Loucy (cell line): ENCODE results near the gene OR2D2.

Source experiments
- H2AFZ ChIP-seq: fragments of 200-600 bp; sonication (generic); 2 replicates; pipeline ENCODE4 v1.6.0; 2016; ENCODE audit warnings: antibody characterized with exemption, mild to moderate bottlenecking, low read length, moderate library complexity
- H3F3A ChIP-seq: fragments of 200-600 bp; 2 replicates; pipeline ENCODE4 v1.6.0; 2016; ENCODE audit warnings: antibody characterized with exemption, low read depth, mild to moderate bottlenecking
- H3K27me3 ChIP-seq: fragments of 200-600 bp; sonication (generic); 2 replicates; pipeline ENCODE4 v1.6.1; 2014; ENCODE audit warnings: low read length, mild to moderate bottlenecking; ENCODE audit not compliant: insufficient read depth, poor library complexity, severe bottlenecking
- H3K36me3 ChIP-seq: fragments of 200-600 bp; sonication (generic); 2 replicates; pipeline ENCODE4 v1.6.1; 2016; ENCODE audit warnings: low read length; ENCODE audit not compliant: insufficient read depth
- H3K4me1 ChIP-seq: fragments of 200-600 bp; sonication (generic); 2 replicates; pipeline ENCODE4 v1.5.1; 2014; ENCODE audit warnings: low read length, mild to moderate bottlenecking; ENCODE audit not compliant: insufficient read depth, poor library complexity, severe bottlenecking
- H3K4me2 ChIP-seq: fragments of 200-600 bp; sonication (generic); 2 replicates; pipeline ENCODE4 v1.6.0; 2014; ENCODE audit warnings: antibody characterized with exemption, low read length, low read depth, mild to moderate bottlenecking; ENCODE audit not compliant: poor library complexity, severe bottlenecking
- H3K4me3 ChIP-seq: fragments of 200-600 bp; sonication (generic); 2 replicates; pipeline ENCODE4 v1.5.1; 2014; ENCODE audit warnings: low read length, mild to moderate bottlenecking, mixed read lengths; ENCODE audit not compliant: poor library complexity, severe bottlenecking
- H3K79me2 ChIP-seq: fragments of 200-600 bp; sonication (generic); 2 replicates; pipeline ENCODE4 v1.6.1; 2014; ENCODE audit warnings: low read length; ENCODE audit not compliant: insufficient read depth
- H3K9ac ChIP-seq: fragments of 200-600 bp; sonication (generic); 2 replicates; pipeline ENCODE4 v1.6.0; 2014; ENCODE audit warnings: mild to moderate bottlenecking, low read depth, low read length, moderate library complexity; ENCODE audit not compliant: poor library complexity, severe bottlenecking
- H3K9me2 ChIP-seq: fragments of 200-600 bp; sonication (generic); replicated peaks from 2 replicates; pipeline ENCODE4 v1.6.1; 2016; ENCODE audit warnings: low read depth, low read length, mixed read lengths
- H3K9me3 ChIP-seq: fragments of 200-600 bp; sonication (generic); 2 replicates; pipeline ENCODE4 v1.6.1; 2014; ENCODE audit warnings: mild to moderate bottlenecking, antibody characterized with exemption, low read length, low read depth; ENCODE audit not compliant: insufficient read depth
- H4K20me1 ChIP-seq: fragments of 200-600 bp; sonication (generic); 2 replicates; pipeline ENCODE4 v1.6.0; 2014; ENCODE audit warnings: antibody characterized with exemption, low read length, mild to moderate bottlenecking; ENCODE audit not compliant: insufficient read depth, poor library complexity, severe bottlenecking
- CTCF ChIP-seq: fragments of 200-600 bp; sonication (generic); conservative IDR thresholded peaks from 2 replicates; pipeline ENCODE4 v1.5.1; 2014; ENCODE audit warnings: mild to moderate bottlenecking, antibody characterized with exemption, low read length
- EZH2phosphoT487 ChIP-seq: fragments of 200-600 bp; IDR thresholded peaks from 2 replicates; pipeline ENCODE4 v1.6.1; 2018; ENCODE audit warnings: antibody characterized with exemption, mild to moderate bottlenecking, moderate library complexity, borderline replicate concordance

The OR2D2 gene

DNA sequence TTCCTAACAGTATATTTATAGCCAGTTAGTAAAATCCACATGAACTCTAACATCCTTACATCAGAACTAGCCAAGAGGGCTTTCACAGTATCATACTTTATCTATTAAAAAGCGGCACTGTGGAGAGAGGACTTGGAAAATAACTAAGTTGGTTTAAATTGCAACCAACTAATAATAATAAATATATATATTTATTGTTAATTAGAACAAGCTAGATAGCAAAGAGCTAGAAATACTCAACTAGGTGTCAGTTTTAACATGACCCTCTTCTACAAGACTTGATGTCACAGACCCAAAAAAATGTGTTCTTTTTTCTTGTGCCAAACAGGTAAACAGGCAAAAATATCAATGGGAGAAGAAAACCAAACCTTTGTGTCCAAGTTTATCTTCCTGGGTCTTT is 28.4 kb upstream of the OR2D2 start, which contains the start of gene OR2D3:
Gene OR2D3, plus strand, starts transcription at position 301 of the 400 bp plus-strand sequence. Its CDS starts 0 bp downstream, at position 301.
- Histone ChIP-seq H2AFZ (no peak within 1 kb of the TSS), H3K4me1 (no peaks in the 10 kb centered on the region), H3K4me3 (no peak within 1 kb of the TSS), H3K9me2 (no peaks in the 10 kb centered on the region), H3K4me2 (no peak within 1 kb of the TSS), H3K79me2 (no peaks in the 10 kb centered on the region), H4K20me1 (no peaks in the 10 kb centered on the region), H3K9me3 (no peaks in the 10 kb centered on the region), H3K27me3 (no peaks in the 10 kb centered on the region), H3F3A (no peaks in the 10 kb centered on the region), H3K36me3 (no peaks in the 10 kb centered on the region), H3K9ac (no peak within 1 kb of the TSS)
- no peak for TF ChIP-seq CTCF
- TF ChIP-seq EZH2phosphoT487: no peak

DNA sequence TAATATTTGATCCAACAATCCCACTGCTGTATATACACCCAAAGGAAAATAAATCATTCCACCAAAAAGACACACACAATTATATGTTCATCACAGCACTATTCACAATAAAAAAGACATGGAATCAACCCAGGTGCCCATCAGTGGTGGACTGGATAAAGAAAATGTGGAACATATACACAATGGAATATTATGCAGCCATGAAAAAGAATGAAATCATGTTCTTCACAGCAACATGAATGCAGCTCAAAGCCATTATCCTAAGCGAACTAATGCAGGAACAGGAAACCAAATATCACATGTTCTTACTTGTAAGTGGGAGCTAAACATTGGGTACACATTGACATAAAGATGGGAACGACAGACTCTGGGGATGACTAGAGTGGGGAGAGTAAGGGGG is 27.4 kb upstream of the OR2D2 start:
- TF ChIP-seq CTCF: no peak
- TF ChIP-seq EZH2phosphoT487: no peak
- Histone ChIP-seq H3K79me2 (no peaks in the 10 kb centered on the region), H3F3A (no peaks in the 10 kb centered on the region), H3K4me3 (no peak overlapping the region), H3K9me2 (no peaks in the 10 kb centered on the region), H4K20me1 (no peaks in the 10 kb centered on the region), H3K9me3 (no peaks in the 10 kb centered on the region), H3K4me2 (no peak overlapping the region), H3K36me3 (no peaks in the 10 kb centered on the region), H3K4me1 (no peaks in the 10 kb centered on the region), H3K9ac (no peak overlapping the region), H2AFZ (no peak overlapping the region), H3K27me3 (no peaks in the 10 kb centered on the region)

DNA sequence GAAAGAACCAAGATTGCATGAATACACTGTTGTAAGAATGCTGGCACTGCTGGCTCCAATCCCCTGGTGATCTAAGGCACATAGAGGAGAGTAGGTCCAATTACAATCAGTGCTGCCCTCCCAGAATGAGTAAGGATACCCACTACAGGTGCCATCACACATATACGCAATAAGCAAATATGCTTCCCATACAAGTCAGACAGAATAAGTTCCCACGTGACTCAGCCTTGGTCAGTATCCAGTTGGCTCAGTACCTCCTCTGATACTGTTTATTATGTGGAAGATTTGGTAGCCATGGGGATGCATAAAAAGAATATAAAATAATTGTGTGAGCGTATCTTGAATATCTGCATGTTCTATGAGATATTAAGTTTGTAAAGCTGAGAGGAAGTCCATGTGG is 19.6 kb upstream of the OR2D2 start:
- H3K9ac ChIP-seq: no peak overlapping the region
- no peaks in the 10 kb centered on the region for H3K9me3 ChIP-seq
- no peaks in the 10 kb centered on the region for H3K27me3 ChIP-seq
- no peaks in the 10 kb centered on the region for H3F3A ChIP-seq
- no peak overlapping the region for H2AFZ ChIP-seq
- H3K4me2 ChIP-seq: no peak overlapping the region
- no peak overlapping the region for H3K4me3 ChIP-seq
- no peak for TF ChIP-seq EZH2phosphoT487
- TF ChIP-seq CTCF: no peak
- H3K36me3 ChIP-seq: no peaks in the 10 kb centered on the region
- H3K4me1 ChIP-seq: no peaks in the 10 kb centered on the region
- H4K20me1 ChIP-seq: no peaks in the 10 kb centered on the region
- no peaks in the 10 kb centered on the region for H3K9me2 ChIP-seq
- no peaks in the 10 kb centered on the region for H3K79me2 ChIP-seq
